Esophagus squamous epithelium (tissue), 4 donors: ENCODE results near the gene IL17RD.

Experiments
- POLR2A ChIP-seq, 4 donors: fragments of 450-650 bp; IDR thresholded peaks; one replicate each; pipeline ENCODE4 v1.6.1; 2017; ENCODE audit warnings: antibody characterized with exemption in 4 of 4, mild to moderate bottlenecking in 4 of 4, moderate library complexity in 3 of 4
- TF ChIP-seq, protein P1 (sequence below), 6 experiments: fragments of 450-650 bp in 4 of 6; fragments of 200-600 bp in 2 of 6; sonication (generic) in 2 of 6; IDR thresholded peaks; one replicate each; pipeline ENCODE4 v1.5.1; 2016 to 2019; ENCODE audit warnings: antibody characterized with exemption in 6 of 6, mild to moderate bottlenecking in 4 of 6, moderate library complexity in 4 of 6

DNA sequence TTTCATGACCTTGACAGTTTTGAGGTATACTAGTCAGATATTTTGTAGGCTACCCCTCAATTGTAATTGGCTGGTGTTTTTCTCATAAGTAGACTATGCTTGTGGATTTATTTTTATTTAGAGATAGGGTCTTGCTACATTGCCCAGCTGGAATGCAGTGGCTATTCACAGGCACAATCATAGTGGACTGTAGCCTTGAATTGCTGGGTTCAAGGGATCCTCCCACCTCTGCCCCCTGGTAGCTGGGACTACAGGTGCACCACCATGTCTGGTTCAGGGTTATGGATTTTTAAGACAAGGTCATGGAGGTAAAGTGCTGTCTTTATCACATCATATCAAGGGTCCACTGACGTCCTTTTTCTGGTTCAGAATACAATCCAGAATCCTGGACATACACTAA is 10.9 kb upstream of the IL17RD start:
- TF ChIP-seq, protein P1, sequence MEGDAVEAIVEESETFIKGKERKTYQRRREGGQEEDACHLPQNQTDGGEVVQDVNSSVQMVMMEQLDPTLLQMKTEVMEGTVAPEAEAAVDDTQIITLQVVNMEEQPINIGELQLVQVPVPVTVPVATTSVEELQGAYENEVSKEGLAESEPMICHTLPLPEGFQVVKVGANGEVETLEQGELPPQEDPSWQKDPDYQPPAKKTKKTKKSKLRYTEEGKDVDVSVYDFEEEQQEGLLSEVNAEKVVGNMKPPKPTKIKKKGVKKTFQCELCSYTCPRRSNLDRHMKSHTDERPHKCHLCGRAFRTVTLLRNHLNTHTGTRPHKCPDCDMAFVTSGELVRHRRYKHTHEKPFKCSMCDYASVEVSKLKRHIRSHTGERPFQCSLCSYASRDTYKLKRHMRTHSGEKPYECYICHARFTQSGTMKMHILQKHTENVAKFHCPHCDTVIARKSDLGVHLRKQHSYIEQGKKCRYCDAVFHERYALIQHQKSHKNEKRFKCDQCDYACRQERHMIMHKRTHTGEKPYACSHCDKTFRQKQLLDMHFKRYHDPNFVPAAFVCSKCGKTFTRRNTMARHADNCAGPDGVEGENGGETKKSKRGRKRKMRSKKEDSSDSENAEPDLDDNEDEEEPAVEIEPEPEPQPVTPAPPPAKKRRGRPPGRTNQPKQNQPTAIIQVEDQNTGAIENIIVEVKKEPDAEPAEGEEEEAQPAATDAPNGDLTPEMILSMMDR (IDR thresholded peaks at IDR 0.05) = no peak
- TF ChIP-seq POLR2A (IDR thresholded peaks at IDR 0.05) = no peak
